HEK293 (cell line): ENCODE results near the gene SMPDL3A.

Source experiments
- CTCF ChIA-PET: fragments of 350-600 bp; formaldehyde crosslinking; extraction: SDS; loops from one replicate; lab custom pipeline; 2021; ENCODE audit warnings: antibody characterized with exemption; lab: Yijun Ruan, JAX
- POLR2A ChIA-PET: fragments of 300-600 bp; formaldehyde crosslinking; extraction: SDS; loops from one replicate; lab custom pipeline; 2020; ENCODE audit warnings: antibody characterized with exemption, inconsistent platforms; lab: Yijun Ruan, JAX
- H3K27ac ChIP-seq: fragments of 200-500 bp; sonication (Bioruptor generic); 2 replicates; pipeline ENCODE4 v1.5.1; 2014; ENCODE audit warnings: low read depth, low read length, control low read depth, inconsistent platforms; ENCODE audit errors: extremely low read depth
- H3K36me3 ChIP-seq, 2 experiments: fragments of 200-500 bp in 1 of 2; sonication (Bioruptor generic) in 1 of 2; 1 replicate in 1 of 2; 2 replicates in 1 of 2; pipeline ENCODE4 v1.5.1; 2014 to 2017; ENCODE audit warnings: inconsistent platforms in 2 of 2, low read length in 2 of 2; ENCODE audit not compliant: control insufficient read depth in 2 of 2, insufficient read depth in 1 of 2
- H3K4me1 ChIP-seq: fragments of 200-500 bp; sonication (Bioruptor generic); 2 replicates; pipeline ENCODE4 v1.5.1; 2014; ENCODE audit warnings: mild to moderate bottlenecking, low read length, inconsistent platforms; ENCODE audit not compliant: control insufficient read depth, insufficient read depth
- H3K4me3 ChIP-seq: 2 replicates; pipeline ENCODE4 v1.5.1; 2011; ENCODE audit warnings: low read depth, mild to moderate bottlenecking, control low read depth, low read length, moderate library complexity
- H3K9me3 ChIP-seq: fragments of 200-500 bp; sonication (Bioruptor generic); 2 replicates; pipeline ENCODE4 v1.5.1; 2014; ENCODE audit warnings: low read depth, low read length, inconsistent platforms; ENCODE audit not compliant: control insufficient read depth, insufficient read depth
- BCL11A ChIP-seq: fragments of 450-650 bp; formaldehyde crosslinking; IDR thresholded peaks from 2 replicates; pipeline ENCODE4 v1.5.1; 2016; ENCODE audit warnings: low read depth, missing biosample characterization, missing genetic modification characterization
- IKZF3 ChIP-seq: fragments of 450-650 bp; IDR thresholded peaks from 2 replicates; pipeline ENCODE4 v1.5.0; 2018; ENCODE audit warnings: missing biosample characterization, mild to moderate bottlenecking, missing genetic modification characterization, moderate library complexity
- MYNN ChIP-seq: fragments of 450-650 bp; formaldehyde crosslinking; IDR thresholded peaks from 2 replicates; pipeline ENCODE4 v1.5.1; 2016; ENCODE audit warnings: missing biosample characterization, missing genetic modification characterization, borderline replicate concordance
- SP2 ChIP-seq: fragments of 450-650 bp; formaldehyde crosslinking; IDR thresholded peaks from 2 replicates; pipeline ENCODE4 v1.5.1; 2016; ENCODE audit warnings: missing biosample characterization, missing genetic modification characterization
- ZBTB7A ChIP-seq: fragments of 450-650 bp; formaldehyde crosslinking; IDR thresholded peaks from 2 replicates; pipeline ENCODE4 v1.5.1; 2016; ENCODE audit warnings: low read depth, missing biosample characterization, missing genetic modification characterization
- ZBTB8A ChIP-seq: fragments of 450-650 bp; formaldehyde crosslinking; IDR thresholded peaks from 2 replicates; pipeline ENCODE4 v1.5.1; 2016; ENCODE audit warnings: missing biosample characterization, missing genetic modification characterization
- ZFP69B ChIP-seq: fragments of 450-650 bp; formaldehyde crosslinking; IDR thresholded peaks from 2 replicates; pipeline ENCODE4 v1.5.1; 2016; ENCODE audit warnings: missing biosample characterization, missing genetic modification characterization
- ZNF211 ChIP-seq: fragments of 450-650 bp; formaldehyde crosslinking; IDR thresholded peaks from 2 replicates; pipeline ENCODE4 v1.5.1; 2016; ENCODE audit warnings: low read depth, missing biosample characterization, missing genetic modification characterization
- ZNF24 ChIP-seq: fragments of 450-650 bp; formaldehyde crosslinking; IDR thresholded peaks from 2 replicates; pipeline ENCODE4 v1.5.1; 2016; ENCODE audit warnings: missing biosample characterization, missing genetic modification characterization
- ZNF292 ChIP-seq: fragments of 450-650 bp; formaldehyde crosslinking; IDR thresholded peaks from 2 replicates; pipeline ENCODE4 v1.5.1; 2016; ENCODE audit warnings: low read depth, missing biosample characterization, missing genetic modification characterization, borderline replicate concordance
- ZNF311 ChIP-seq: fragments of 450-650 bp; formaldehyde crosslinking; IDR thresholded peaks from 2 replicates; pipeline ENCODE4 v1.5.1; 2017; ENCODE audit warnings: missing biosample characterization, missing genetic modification characterization, borderline replicate concordance
- ZNF324 ChIP-seq: fragments of 450-650 bp; formaldehyde crosslinking; IDR thresholded peaks from 2 replicates; pipeline ENCODE4 v1.5.1; 2016; ENCODE audit warnings: missing biosample characterization, missing genetic modification characterization
- ZNF473 ChIP-seq: fragments of 450-650 bp; formaldehyde crosslinking; IDR thresholded peaks from 2 replicates; pipeline ENCODE4 v1.5.1; 2017; ENCODE audit warnings: missing biosample characterization, missing genetic modification characterization
- ZNF558 ChIP-seq: fragments of 450-650 bp; formaldehyde crosslinking; IDR thresholded peaks from 2 replicates; pipeline ENCODE4 v1.5.1; 2016; ENCODE audit warnings: missing biosample characterization, missing genetic modification characterization
- ZNF654 ChIP-seq: fragments of 450-650 bp; formaldehyde crosslinking; IDR thresholded peaks from 2 replicates; pipeline ENCODE4 v1.5.1; 2016; ENCODE audit warnings: low read depth, missing biosample characterization, missing genetic modification characterization
- ZNF658 ChIP-seq: fragments of 450-650 bp; formaldehyde crosslinking; IDR thresholded peaks from 2 replicates; pipeline ENCODE4; 2016; ENCODE audit warnings: missing biosample characterization, missing genetic modification characterization
- ZNF792 ChIP-seq: fragments of 450-650 bp; formaldehyde crosslinking; IDR thresholded peaks from 2 replicates; pipeline ENCODE4 v1.5.1; 2016; ENCODE audit warnings: missing biosample characterization, missing genetic modification characterization
- TF ChIP-seq, protein P1 (sequence below): fragments of 450-650 bp; formaldehyde crosslinking; IDR thresholded peaks from 2 replicates; pipeline ENCODE4 v1.5.1; 2017; ENCODE audit warnings: missing biosample characterization, missing genetic modification characterization
- TF ChIP-seq, protein P2 (sequence below): fragments of 450-650 bp; formaldehyde crosslinking; IDR thresholded peaks from 2 replicates; pipeline ENCODE4 v1.5.1; 2016; ENCODE audit warnings: missing biosample characterization, missing genetic modification characterization
- TF ChIP-seq, protein P3 (sequence below): fragments of 450-650 bp; formaldehyde crosslinking; IDR thresholded peaks from 2 replicates; pipeline ENCODE4 v1.5.0; 2017; ENCODE audit warnings: missing biosample characterization, missing genetic modification characterization, borderline replicate concordance
- TF ChIP-seq, protein P4 (sequence below): fragments of 450-650 bp; formaldehyde crosslinking; IDR thresholded peaks from 2 replicates; pipeline ENCODE4 v1.5.1; 2016; ENCODE audit warnings: missing biosample characterization, missing genetic modification characterization

The SMPDL3A gene

DNA sequence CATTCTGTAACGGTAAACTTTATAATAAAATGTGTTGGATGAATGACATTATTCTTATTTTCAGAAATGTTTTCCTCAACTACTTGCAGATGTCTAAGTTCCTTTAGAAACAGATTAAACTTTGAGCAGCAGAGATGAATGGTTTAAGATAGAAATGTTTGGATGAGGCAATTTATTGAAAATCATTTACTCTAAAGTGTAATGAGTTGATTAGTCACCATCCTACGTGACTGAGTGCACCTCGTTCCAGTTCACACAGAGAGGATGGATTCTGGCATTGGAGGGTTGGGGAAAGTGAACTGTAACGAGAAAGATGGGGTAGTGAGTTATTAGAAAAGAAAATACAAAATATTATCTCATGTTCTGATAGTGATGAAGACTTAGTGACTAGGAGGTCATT, 28.7 kb downstream of the SMPDL3A start (continued):
- TF ChIP-seq, protein P1, sequence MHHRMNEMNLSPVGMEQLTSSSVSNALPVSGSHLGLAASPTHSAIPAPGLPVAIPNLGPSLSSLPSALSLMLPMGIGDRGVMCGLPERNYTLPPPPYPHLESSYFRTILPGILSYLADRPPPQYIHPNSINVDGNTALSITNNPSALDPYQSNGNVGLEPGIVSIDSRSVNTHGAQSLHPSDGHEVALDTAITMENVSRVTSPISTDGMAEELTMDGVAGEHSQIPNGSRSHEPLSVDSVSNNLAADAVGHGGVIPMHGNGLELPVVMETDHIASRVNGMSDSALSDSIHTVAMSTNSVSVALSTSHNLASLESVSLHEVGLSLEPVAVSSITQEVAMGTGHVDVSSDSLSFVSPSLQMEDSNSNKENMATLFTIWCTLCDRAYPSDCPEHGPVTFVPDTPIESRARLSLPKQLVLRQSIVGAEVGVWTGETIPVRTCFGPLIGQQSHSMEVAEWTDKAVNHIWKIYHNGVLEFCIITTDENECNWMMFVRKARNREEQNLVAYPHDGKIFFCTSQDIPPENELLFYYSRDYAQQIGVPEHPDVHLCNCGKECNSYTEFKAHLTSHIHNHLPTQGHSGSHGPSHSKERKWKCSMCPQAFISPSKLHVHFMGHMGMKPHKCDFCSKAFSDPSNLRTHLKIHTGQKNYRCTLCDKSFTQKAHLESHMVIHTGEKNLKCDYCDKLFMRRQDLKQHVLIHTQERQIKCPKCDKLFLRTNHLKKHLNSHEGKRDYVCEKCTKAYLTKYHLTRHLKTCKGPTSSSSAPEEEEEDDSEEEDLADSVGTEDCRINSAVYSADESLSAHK (tag by site-specific recombination), result no peak
- TF ChIP-seq IKZF3 (no peak), ZNF324 (no peak), ZNF24 (tag by site-specific recombination) (no peak), ZNF292 (tag by site-specific recombination) (no peak), ZFP69B (no peak), SP2 (tag by site-specific recombination) (no peak), ZBTB7A (no peak), ZNF211 (no peak), ZNF654 (tag by site-specific recombination) (no peak)
- TF ChIP-seq, protein P2, sequence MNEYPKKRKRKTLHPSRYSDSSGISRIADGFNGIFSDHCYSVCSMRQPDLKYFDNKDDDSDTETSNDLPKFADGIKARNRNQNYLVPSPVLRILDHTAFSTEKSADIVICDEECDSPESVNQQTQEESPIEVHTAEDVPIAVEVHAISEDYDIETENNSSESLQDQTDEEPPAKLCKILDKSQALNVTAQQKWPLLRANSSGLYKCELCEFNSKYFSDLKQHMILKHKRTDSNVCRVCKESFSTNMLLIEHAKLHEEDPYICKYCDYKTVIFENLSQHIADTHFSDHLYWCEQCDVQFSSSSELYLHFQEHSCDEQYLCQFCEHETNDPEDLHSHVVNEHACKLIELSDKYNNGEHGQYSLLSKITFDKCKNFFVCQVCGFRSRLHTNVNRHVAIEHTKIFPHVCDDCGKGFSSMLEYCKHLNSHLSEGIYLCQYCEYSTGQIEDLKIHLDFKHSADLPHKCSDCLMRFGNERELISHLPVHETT (tag by site-specific recombination), result no peak

DNA sequence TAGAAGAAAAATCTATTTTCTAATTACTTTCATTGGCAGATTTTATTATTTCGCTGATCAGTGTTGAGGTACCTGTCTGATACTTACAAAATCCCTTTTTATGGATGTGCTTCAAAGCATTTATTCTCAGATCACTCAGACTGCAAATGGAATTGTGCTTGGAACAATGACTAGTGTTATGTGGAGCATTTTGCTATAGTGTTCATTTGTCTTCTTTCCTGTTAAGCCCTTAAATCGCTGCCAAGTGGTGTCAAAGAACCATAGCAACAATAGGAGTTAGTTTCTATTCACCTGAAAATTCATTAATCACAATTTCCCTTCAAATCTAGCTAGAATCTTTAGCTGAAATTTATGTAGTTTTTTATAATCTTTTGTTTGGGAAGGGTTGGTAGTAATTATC, 29.8 kb downstream of the SMPDL3A start:
- TF ChIP-seq BCL11A (tag by site-specific recombination) (no peak), ZNF558 (tag by site-specific recombination) (no peak), MYNN (tag by site-specific recombination) (no peak), ZNF792 (no peak), ZNF658 (no peak), ZNF311 (tag by site-specific recombination) (no peak), ZNF473 (tag by site-specific recombination) (no peak), ZBTB8A (tag by site-specific recombination) (no peak)
- TF ChIP-seq, protein P3, sequence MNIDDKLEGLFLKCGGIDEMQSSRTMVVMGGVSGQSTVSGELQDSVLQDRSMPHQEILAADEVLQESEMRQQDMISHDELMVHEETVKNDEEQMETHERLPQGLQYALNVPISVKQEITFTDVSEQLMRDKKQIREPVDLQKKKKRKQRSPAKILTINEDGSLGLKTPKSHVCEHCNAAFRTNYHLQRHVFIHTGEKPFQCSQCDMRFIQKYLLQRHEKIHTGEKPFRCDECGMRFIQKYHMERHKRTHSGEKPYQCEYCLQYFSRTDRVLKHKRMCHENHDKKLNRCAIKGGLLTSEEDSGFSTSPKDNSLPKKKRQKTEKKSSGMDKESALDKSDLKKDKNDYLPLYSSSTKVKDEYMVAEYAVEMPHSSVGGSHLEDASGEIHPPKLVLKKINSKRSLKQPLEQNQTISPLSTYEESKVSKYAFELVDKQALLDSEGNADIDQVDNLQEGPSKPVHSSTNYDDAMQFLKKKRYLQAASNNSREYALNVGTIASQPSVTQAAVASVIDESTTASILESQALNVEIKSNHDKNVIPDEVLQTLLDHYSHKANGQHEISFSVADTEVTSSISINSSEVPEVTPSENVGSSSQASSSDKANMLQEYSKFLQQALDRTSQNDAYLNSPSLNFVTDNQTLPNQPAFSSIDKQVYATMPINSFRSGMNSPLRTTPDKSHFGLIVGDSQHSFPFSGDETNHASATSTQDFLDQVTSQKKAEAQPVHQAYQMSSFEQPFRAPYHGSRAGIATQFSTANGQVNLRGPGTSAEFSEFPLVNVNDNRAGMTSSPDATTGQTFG, result no peak
- TF ChIP-seq, protein P4, sequence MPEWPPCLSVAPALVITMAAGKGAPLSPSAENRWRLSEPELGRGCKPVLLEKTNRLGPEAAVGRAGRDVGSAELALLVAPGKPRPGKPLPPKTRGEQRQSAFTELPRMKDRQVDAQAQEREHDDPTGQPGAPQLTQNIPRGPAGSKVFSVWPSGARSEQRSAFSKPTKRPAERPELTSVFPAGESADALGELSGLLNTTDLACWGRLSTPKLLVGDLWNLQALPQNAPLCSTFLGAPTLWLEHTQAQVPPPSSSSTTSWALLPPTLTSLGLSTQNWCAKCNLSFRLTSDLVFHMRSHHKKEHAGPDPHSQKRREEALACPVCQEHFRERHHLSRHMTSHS (tag by site-specific recombination), result no peak
- Histone ChIP-seq H3K36me3 (no peaks in the 10 kb centered on the region), H3K4me1 (peaks cover 3% of the 10 kb centered on the region; the same call in 1 of the 2 replicates), H3K27ac (no peak overlapping the region), H3K4me3 (no peak overlapping the region), H3K9me3 (no peaks in the 10 kb centered on the region)
- ChIA-PET CTCF (interaction anchor here (1.3 kb wide), 1 partner anchor 13 kb away, joined by 3 read pairs; no protein-coding TSS in a partner anchor), POLR2A (interaction anchor here (0.6 kb wide), 1 partner anchor 883 kb away, joined by 3 read pairs; no protein-coding TSS in a partner anchor)
